Subcutaneous adipose tissue (tissue), 4 donors: Measurements from ENCODE around the gene GNB1L. TPM values are rescaled to one million over a fixed set of nuclear protein-coding genes. Genes with fewer than 3 reads are reported as not detected.

Experiments
- total RNA-seq, 4 donors: library from RNA; depleted of rRNA; stranded (reverse); fragments of >200 nt; gene quantifications; one replicate each; pipeline ENCODE4 v1.1.0, GENCODE V29; 2016
- TF ChIP-seq, protein P1 (sequence below): fragments of 450-650 bp; IDR thresholded peaks from one replicate; pipeline ENCODE4 v1.5.1; 2016; ENCODE audit warnings: low read depth, mild to moderate bottlenecking, control low read depth, antibody characterized with exemption, moderate library complexity

Gene GNB1L
- total RNA-seq, 4 donors from 2014 or later, result 1.8 to 4.9 (median 3.9) TPM

DNA sequence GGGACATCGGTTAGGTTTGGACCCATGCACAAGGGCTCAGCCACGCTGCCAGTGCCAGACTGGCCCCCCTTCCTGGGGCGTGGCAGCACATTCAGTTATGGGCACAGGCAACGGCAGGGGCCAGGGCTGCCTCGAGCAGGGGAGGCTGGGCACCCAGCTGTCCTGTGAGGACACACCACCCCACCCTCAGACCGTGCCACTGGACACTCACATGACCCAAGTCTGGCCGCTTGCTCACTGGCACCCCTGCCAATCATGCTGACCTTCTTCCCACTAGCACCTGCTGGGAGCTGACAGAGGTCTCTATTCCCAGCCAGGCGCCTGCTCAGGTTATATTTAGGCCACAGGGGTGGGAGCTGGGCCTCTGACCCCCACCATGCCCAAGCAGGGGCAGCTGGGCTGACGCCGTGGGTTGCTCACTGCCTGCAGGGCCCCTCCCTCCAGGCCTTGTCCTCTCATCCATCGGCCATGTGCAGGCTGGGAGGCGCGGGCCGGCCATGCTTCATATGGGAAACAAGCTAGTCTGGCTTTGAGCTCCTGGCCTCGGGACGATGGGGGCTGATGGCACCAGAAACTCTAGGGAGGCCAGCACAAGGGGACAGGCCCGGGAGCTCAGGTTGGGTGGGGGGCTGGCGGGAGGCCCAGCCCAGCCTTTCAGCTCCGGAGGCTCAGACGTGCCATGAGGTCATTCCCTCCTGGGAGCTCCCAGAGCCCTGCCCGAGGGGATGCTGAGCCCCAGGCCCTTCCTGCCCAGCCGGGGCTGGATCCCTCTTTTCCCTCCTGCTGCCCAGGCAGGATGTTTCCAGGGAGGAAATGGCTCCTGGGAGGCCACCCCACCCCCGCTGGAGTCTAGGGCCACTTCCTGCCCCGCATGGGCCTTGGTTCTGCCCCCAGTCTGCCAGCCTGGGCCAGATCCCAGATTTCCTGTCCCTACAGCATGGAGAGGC lies 109.2 kb downstream of the GNB1L start:
- TF ChIP-seq, protein P1, sequence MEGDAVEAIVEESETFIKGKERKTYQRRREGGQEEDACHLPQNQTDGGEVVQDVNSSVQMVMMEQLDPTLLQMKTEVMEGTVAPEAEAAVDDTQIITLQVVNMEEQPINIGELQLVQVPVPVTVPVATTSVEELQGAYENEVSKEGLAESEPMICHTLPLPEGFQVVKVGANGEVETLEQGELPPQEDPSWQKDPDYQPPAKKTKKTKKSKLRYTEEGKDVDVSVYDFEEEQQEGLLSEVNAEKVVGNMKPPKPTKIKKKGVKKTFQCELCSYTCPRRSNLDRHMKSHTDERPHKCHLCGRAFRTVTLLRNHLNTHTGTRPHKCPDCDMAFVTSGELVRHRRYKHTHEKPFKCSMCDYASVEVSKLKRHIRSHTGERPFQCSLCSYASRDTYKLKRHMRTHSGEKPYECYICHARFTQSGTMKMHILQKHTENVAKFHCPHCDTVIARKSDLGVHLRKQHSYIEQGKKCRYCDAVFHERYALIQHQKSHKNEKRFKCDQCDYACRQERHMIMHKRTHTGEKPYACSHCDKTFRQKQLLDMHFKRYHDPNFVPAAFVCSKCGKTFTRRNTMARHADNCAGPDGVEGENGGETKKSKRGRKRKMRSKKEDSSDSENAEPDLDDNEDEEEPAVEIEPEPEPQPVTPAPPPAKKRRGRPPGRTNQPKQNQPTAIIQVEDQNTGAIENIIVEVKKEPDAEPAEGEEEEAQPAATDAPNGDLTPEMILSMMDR, result no peak

DNA sequence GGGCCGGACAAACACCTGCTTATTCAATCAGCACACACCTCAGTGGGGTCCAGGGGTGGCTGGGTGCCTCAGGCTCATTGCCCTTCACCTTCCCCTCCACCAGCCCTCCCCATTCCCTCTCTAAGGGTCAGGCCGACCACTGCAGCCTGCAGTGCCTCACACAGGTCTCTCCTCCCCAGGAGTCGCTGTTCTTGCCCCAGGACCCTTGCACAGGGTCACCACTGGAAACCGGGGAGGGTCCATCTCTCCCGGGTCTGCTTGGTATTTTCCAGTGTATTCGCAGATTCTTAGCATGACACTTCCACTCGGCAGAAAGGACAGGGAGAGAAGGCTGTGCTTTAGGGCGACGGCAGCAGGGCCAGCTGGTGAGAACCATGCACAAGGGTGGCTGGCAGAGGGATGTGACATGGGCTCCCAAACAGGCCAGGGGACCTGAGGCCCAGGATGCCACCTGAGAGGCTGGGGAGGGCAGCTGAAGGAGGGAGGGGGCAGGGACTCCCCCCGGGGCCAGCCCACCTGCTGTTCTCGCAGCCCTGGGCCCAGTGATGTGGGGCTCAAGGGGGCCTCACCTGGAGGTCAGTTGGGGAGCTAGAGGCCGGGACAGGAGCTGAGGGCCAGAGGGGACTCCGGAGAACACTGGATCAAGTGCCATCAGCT lies 110.2 kb downstream of the GNB1L start:
- TF ChIP-seq, protein P1, result no peak

DNA sequence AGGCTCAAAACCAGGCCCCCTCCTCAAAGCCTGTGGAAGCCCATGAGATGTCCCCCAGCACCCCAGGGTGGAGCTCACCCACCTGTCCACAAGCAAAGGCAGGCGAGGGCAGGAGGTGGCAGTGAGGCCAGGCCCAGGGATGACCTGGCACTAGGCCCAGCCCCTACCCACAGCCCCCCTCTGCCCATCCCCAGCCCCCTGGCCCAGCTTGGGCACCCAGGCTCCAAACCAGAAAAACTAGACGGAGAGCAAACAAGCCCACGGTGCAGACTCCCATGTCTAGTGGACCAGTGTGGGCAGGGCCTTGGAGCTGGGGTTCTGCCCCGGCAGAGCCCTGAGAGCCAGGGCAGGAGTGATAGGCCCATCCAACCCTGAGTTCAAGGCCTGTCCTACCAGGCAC lies 111.0 kb downstream of the GNB1L start:
- TF ChIP-seq, protein P1, result no peak

DNA sequence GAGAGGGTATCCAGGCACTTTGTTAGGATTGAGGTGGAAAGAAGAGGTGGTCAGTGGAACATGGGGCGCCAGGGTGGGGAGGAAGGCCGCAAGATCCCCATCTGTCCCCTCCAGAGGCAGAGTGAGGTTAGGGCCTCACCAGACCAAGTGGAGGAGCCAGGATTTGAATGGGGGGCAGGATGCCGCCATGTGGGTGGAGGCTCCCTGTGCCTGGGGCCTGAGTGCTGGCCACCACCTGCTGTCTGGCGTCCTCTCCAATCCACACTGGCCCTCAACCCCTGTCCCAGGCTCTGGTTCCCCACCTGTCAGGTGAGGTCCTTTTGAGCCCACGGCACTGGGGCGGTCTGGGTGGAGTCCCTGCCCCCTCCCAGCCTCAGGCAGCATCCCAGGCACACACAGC lies 111.6 kb downstream of the GNB1L start:
- TF ChIP-seq, protein P1, result no peak

DNA sequence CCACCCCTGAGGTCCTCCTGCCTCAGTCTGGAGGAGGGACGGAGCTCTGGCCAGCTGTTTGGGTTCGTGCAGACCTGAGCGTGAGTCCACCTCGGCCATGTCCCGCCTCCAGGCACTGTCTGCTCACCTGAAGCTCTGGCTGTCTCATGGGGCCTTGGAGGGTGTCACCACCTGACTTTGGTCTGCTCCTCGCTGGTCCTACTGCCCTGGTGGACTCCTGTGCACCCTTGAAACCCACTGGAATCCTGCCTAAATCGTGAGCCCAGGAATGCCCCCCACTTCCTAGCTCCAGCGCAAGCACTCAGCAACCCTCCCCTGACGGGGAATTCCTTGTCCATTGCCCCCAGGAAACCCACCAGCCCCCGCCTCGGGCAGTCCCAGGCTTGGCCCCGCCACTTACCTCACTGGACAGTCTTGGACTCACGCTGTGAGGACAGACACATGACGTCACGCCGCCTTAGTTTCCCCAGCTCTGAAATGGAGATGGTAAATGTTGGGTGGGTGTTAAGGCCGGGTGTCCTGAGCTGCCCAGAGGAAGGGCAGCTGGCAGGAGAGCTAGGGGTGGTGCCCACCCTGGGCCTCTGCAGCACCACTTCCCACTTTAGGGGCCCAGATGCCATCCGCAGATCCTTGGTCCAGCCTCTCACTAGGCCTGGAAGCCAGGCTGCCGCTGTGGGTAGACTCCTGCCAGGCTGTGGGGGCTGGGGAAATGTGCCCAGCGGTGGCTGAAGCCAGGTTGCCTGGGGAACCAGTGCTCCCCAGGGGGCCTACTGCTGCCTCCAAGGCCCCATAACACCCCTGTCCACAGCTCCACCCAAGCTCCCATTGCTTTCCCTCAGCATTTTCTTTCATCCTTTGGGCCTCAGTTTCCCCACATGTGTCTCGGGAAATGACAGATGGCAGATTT lies 112.3 kb downstream of the GNB1L start:
- TF ChIP-seq, protein P1, result no peak

DNA sequence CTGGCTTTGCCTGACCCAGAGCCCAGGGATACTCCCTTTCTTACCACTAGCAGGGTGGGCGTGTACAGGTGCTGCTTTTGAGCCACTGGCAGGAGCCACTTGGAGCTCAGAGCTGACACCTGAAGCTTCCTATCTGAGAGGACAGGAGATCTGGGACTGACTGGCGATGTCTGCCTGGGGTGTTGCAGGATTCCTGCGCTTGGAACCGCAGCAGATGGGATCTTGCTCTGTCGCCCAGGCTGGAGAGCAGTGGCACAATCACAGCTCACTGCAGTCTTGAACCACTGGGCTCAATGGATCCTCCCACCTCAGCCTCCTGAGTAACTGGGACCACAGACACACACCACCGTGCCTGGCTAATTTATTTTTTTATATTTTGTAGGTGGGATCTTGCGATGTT lies 113.6 kb downstream of the GNB1L start:
- TF ChIP-seq, protein P1, result no peak
